ENCODE results near the gene DUSP9.
A peak's percentile ranks its signal among the peaks of the same experiment; 100 is the strongest.
"Not testable (repeated sequence)": the region's sequence is repeated elsewhere in the genome, so short reads cannot be mapped to it uniquely, and the experiment has no call there.

DUSP9 gene, protein sequence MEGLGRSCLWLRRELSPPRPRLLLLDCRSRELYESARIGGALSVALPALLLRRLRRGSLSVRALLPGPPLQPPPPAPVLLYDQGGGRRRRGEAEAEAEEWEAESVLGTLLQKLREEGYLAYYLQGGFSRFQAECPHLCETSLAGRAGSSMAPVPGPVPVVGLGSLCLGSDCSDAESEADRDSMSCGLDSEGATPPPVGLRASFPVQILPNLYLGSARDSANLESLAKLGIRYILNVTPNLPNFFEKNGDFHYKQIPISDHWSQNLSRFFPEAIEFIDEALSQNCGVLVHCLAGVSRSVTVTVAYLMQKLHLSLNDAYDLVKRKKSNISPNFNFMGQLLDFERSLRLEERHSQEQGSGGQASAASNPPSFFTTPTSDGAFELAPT

DNA sequence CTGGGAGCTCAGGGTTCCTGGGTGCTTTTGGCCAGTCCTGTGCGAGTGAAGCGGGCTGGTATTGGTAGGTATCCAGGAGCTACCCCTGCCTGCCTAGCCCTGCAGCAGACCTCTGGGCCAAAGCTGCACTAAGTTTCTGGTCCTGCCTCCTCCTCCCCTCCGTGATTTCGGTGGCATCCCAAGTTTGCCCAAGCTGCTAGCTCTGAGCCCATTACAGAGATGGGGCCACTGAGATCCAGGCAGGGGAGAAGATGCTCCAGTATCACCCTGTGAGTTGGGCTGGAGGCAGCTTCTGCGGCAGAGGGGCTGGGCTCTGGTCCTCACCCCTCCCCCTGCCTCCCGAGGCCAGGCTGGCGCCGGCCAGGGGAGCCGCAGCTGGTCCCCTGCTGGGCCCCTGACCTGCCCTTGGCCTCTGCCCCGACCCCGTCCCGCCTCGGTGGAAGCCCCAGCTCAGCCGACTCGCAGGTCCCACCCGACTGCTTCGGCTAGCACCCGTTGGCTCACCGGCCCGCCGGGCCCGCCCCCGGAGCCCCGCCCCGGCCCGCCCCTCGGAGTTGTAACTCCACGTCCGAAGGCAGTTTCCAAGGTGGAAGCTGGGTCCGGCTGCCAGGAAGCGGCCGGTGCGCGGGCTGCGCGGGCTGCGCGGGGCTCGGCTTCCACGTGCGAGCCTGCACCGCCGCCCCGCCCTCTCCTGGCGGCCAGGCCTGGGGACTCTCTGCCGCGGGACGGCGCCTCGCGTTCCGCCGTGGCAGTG lies at the start of gene DUSP9:
Gene DUSP9, plus strand, starts transcription at position 584 of the 754 bp plus-strand sequence. CDS start 751 bp downstream, outside the sequence.
- DNase-seq = no peak

DNA sequence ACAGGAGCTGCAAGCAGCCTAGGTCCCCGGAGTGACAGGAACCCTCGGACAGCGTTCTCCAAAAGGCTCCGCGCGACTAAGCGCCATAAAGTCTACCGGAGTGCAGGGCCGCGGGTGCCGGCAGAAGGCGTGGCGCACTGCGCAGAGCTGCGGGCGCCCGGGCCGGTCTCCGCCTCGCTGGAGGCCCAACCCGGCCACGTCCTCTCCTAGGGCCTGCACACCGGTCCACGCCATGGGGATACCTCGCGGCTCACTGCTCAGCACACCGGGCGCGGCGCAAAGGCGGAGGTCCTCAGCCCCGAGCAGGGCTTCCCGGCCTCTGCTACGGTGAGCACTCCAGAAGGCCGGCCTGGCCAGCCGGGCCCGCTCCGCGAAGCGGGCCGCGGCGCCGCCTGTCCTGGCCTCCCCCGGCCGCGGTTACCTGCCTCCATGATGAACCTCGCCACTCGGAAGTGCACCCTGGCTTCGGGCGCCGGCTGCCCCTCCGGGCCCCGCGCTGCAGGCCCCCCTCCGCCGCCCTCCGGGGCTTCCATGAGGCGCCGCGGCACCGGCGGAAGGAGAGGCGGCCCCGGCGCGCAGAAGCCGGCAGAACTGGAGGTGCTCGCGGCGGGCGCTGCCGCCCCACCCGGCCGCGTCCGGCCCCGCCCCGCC lies 48.3 kb upstream of the DUSP9 start, which contains the start of gene CCNQ:
Gene CCNQ, minus strand, starts transcription at position 599 of the 651 bp plus-strand sequence. Its CDS starts 66 bp downstream, at position 533.
- DNase-seq = peak; percentile 13

DNA sequence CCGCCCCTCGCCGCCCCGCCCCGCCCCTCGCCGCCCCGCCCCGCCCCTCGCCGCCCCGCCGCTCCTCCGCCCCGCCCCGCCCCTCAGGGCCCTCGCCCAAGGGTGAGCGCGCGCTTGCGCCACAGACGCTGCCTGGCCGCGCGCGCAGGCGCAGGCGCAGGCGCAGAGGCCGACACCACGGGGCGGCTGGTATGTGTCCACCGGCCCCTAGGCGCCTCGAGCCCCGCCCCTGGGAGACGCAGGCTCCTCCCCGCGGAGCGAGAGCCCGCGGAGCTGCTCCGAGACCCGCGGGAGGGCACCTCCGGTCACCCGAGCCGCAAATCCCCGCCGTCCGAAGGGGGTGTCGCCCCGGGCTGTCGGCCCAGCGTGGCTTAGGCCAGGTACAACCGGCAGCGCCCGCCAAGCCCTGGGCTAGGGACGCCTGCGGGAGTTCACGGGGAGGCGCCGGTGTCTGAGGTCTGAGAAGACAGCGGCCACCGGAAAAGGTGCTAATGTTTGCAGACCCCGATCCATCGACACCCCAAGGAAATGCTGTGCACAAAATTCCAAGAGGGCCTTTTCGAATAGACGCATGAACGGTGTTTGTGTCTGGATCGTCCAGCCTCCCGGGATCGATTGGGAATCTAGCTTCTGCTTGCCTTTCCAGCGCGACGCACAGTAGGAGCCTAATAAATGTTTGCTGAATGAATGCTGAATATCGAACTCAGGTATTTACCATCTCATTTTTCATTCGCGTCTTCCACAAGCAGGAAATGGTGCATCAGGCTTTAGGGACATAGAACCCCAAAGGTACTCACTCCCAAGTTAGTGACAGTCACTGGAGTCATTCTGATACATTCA lies 47.6 kb upstream of the DUSP9 start:
- peak; percentile 83 for DNase-seq

DNA sequence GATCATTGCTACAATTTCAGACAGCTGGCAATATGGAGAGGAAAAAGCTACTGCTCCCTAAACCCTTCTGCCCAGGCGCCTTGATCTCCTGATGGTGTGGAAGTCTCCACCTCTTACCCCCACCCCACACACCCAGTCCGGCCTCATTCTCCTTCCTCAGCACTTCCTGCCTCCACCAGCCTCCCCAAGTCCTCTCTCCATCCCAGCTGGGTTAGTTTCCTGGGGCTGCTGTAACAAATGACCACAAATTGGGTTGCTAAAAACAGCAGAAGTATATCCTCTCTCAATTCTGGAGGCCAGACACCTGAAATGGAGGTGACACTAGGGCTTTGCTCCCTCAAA lies 47.0 kb upstream of the DUSP9 start:
- DNase-seq = no peak

DNA sequence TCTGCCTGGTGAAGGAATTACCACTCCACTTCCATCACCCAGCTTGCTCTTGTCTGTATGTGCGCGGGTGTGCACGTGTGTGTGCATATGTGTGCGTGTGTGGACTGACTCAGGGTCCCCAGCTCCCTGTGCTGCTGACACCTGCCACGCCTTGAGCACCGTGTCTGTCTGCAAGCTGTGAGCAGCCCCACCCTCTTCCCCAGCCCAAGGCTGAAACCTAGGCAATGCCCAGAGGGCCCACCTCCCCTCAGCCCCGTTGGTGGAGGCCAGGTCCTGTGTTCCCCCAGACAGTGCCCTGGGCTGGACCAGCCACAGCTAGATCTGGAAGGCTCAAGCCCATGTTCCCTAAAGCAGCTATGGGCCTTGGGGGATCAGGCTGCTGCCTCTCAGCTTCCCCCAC lies 46.1 kb upstream of the DUSP9 start:
- DNase-seq = no peak

DNA sequence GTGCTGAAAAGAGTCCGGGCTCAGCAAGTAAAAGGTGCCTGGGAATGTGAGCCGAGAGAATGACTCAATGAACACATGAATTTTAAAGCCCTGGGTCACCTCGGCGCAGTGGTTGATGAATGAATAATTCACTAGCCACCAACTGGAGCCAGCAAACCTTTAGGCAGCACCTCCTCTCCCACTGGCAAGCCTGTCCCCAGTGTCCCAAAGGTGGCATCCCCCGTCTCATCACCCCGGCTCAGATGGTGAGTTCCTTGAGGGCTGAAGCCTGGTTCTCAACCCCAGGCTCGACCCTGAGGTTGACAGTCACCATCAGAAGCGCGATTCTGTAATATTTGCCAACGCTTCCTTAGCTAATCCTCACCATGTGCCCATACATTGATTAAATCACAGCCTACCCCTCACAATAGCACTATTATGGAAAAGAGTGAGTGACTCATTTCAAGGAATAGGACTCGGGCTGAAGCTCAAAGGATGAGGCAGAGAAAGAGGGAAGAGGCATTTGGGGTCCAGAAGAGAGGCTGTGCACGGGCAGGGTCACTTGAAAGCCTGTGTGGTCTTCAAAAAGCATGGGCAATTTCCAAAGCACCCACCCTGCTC lies 45.4 kb upstream of the DUSP9 start:
- DNase-seq = no peak

DNA sequence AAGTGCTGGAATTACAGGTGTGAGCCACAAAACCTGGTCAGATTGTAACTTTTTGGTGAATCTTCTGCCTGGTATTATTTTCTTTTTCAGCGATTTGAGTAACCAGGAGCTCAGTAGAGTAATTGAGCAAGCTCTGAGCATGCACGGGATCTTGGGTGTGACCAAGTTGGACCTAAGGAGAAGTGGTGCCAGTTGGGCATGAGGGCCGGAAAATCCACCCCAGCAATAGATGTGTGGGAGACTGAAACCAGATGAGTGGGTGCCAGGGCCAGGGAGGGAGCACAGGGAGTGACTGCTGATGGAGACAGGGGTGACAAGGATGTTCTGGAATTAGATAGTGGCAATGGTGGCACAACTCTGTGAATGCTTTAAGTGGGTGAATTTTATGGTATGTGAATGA lies 44.4 kb upstream of the DUSP9 start:
- DNase-seq = no peak

DNA sequence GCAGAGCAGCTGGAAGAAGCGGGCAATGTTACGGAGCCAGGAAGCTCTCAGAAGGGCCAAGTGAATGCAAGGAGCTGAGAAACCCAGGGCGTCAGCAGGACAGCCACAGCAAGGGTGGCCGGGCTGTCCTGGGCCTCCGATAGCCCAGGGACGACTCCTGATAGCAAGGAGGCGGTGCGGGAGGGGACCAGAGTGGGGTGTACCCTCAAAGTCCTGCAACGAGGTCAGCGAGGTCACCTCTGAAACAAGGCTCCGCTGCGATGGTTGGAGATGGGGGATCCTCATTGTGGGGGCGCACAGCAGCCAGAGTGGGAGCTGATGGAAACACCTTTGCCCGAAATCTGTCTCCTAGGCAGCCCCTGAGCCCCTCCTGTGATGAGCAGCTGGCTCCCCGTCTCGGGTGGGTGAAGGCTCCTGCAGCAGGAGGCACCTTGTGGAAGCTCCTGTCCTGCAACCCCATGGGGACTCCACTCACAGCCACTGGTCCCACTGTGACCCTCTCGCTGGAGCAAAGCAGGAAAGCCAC lies 43.8 kb upstream of the DUSP9 start:
- no peak for DNase-seq

DNA sequence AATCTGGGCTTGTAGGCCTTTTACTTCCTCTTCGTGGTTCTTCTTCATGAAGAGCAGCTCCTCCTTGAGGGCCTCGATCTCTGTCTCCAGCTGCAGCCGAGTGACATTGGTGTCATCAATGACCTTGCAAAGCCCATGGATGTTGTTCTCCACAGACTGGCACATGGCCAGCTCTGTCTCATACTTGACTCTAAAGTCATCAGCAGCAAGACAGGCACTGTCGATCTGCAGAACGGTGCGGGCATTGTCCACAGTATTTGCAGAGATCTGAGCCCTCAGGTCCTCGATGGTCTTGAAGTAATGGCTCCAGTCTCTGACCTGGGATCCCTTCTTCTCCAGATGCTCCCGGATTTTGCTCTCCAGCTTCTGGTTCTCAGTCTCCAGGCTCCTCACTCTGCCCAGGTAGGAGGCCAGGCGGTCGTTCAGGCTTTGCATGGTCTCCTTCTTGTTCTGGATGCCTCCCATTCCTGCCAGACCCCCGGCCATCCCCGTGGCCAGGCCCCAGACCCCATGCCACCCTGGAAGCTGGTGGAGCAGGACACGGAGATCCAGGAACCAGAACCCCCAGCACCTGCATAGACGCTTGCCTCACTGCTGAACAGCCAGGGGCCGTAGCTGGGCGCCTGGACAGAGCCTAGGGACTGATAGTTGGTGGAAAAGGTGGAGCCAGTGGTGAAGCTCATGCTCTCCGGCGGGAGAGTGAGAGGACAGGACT lies 42.2 kb upstream of the DUSP9 start:
- not testable (repeated sequence) for DNase-seq

DNA sequence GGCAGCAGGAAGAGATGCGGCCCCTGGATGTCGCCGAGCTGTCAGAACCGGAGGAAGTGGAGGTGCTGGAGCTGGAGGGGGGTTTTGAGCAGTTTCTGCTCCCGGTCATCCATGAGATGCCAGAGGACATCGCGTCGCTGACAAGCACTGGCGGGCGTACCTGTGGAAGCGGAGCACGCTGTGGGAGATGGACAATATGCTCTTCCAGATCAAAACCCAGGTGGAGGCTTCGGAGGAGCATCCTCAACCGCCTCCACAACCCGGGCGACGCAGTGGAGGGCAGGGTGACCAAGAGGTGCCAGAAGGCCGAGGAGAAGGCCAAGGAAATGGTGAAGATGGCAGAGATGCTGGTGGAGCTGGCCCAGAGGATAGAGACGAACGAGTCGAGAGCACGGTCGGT lies 40.5 kb upstream of the DUSP9 start:
- DNase-seq = no peak

DNA sequence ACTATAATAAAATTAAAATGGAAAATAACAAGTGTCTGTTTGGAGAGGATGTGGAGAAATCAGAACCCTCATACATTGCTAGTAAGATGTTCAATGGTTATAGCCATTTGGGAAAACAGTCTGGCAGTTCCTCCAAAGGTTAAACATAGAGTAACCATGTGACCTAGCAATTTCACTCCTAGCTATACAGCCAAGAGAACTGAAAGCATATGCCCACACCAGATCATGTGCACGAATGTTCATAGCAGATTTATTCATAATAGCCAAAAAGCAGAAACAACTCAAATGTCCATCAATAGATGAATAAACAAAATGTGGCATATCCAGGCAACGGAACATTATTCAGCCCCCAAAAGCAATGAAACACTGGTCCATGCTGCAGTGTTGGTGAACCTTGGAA lies 38.6 kb upstream of the DUSP9 start:
- no peak for DNase-seq

DNA sequence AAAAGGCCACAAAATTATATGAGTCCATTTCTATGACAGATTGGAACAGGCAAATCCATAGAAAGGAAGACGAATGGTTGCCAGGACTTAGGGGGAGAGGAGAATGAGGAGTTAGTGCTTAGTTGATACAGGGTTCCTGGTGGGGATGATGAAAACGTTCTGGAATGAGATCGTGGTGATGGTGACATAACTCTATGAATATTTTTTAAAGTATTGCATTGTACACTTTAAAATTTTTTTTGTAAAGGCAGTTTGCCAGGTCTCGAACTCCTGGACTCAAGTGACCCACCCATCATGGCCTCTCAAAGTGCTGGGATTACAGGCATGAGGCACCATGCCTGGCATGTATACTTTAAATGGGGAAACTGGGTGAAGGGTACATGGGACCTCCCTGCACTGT lies 38.2 kb upstream of the DUSP9 start:
- no peak for DNase-seq

DNA sequence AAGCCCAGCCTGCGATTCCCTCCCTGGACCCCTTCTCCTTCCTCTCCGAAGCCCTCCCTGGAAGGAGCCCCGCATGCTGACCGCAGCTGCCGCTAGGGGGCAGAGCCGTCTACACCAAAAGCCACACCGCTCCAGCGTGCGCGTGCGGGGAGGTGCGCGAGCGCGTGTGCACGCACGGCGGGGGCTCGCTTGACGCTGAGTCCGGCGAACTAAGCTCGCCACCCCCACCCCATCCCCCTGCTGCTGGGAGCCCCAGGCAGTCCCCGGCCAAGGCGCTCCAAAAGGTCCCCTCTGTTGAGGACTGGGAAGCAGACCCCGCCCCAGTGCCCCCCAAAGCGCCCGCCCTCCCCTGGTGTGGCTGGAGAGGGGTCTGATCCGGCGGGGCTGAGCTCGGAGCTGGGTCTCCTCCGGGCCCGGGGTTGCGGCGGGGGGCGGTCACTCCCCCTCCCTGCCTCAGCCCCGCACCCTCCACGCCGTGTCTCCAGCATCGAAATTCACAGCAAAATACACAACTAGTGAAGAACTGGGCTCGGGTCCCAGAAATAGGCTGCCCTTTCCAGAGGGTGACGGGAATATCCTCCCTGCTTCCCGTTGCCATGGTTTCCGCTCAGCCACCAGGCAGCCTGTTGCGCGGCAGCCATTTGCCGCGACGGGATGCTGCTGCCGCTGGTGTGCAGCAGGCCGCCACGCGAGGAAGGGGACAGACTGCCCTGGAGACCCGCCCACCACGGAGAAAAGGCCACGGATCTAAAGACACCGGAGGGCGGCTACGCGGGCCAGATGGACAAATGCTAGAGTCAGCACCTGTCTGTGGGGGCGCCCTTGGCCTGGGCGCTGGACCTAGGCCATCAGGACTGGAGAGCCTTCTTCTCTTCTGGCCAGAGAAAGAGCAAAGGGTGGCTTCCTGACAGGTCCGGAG lies 36.8 kb upstream of the DUSP9 start:
- peak; percentile 80 for DNase-seq

DNA sequence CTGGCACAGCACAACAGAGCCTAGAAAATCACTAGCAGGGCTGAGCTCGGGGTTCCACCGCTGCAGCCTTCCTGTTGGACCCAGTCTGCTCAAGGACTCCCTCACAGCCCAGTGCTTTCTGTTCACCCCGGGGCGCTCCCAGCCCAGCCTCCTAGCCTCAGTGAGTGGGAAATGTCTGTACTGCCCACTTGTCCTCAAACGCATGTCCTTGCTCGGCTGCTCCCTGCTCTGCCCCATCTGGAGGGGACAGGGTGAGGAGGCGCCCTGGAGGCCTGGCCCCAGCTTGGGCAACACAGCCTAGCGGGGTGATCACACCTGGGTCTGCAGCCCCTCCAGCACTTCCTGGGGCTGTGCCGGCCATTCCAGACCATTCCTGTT lies 36.2 kb upstream of the DUSP9 start:
- no peak for DNase-seq

DNA sequence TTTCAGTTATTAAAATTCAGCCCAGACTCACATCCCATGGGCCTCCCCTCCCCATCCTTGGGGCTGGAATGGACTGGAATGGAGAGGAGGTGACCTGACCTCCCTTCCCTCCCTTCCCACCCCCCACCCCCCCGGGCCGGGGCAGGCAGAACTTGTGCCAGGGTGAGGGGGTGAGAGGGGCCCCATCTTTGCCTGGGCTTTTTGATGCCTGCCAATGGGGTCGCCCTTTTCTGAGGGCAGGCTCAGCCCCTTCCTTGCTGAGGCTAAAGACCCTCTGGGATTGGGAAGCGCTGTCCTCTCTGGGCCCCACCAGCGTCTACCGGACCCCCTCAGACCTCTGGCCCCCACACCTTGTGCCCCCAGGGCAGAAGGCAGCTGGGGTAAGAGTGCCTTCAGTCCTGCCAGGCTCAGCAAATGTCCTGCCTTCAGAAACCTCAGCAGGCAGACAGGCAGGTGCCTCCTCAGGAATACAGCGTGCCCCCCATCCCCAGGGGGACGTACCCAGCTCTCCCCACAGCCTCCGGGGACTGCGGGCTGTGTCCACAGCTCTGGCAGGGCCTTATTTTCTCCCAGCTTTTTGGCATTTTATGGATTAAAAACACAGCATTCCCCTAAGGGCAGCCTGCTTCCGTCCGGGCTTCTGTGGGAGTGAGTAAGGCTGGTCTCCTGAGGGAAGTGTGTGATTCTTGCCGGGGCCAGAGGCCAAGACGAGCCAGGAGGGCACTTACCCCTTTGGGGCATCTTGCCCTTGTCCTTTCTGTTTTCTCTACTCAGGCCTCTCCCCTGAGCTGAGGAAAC lies 35.5 kb upstream of the DUSP9 start:
- DNase-seq = no peak

DNA sequence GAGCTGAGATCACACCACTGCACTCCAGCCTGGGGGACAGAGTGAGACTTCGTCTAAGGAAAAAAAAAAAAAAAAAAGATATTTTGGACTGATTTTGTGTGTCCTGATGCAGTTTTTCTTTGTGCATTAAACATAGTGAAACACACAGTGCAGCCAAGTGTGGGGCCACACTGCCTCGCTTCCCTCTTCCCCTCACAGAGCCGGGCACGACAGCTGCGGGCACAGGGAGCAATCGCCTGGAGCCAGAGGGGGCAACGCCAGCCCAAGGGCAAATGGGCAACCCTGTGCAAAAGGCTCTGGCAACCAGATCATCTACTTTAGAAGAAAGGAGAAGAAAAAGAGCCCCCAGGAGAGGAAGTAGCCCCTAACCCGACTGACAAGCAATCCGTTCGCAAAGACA lies 34.6 kb upstream of the DUSP9 start:
- DNase-seq = no peak

DNA sequence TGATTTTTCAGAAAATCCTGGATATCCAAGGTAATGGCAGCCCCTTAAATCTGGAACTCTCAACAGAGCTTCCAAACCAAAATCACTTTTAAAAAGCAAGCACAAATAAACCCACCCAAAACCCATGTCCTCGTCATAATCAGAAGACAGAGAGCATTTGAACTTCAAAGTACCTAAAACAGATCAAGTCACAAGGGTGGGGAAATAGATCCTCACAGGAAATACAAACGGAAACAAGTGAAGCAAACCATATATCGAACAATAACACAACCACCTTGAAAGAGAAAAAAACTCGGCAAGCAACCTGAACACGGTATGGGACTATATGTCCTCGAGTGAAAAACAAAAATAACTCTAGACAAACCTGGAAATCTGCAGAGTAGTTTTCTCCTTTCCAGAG lies 32.2 kb upstream of the DUSP9 start:
- DNase-seq = no peak

DNA sequence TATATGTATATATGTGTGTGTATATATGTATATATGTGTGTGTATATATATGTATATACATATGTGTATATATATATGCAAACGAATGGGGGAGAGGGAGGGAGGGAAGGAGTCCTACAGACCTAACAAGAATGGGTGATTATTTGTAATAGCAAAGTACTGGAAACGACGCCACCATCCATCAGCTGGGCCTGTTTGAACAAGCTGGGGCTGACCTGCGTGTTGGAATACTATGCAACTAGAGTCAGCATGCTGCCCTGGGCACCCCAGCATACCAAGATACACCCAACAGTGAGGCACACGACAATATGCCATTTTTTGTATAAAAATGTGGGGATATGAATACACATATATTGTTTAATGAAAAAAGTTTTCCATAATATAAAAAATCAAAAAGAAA lies 26.4 kb upstream of the DUSP9 start:
- DNase-seq = no peak

DNA sequence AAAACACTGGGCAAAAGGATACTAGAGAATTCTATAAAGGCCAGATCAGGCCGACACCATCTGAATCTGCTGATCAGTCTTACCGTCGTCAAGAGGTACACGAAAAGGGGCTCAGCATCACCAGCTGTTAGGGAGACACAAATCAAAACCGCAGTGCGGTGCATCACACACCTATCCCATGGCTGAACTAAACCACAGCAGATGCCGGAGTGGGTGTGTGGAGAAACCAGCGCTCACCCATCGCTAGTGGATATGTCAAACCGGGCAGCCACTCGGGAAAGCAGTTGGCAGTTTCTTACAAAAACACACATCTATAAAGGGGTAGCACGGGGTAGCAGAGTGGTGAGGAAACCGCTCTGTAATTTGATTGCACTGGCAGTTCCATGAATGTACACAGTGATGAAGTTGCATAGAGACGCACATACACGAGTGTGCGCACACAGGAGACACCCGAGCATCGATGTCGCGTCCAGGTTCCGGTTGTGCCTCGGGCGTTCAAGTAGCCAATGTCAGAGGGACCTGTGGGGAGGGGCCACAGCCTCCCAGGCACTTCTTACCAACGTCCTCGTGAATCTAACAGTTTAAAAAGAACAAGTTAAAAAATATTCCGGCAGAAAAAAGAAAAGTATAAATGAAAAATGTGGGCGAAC lies 24.9 kb upstream of the DUSP9 start:
- DNase-seq = no peak

Measured in stimulated activated CD4-positive, alpha-beta T cell treated with anti-CD3 and anti-CD28 coated beads, Interleukin-12 subunit alpha, Interleukin-12 subunit beta, amount 100 ng/mL, for 4 hours (primary cell).